Measurements from ENCODE around the gene MYNN.
"Not testable (repeated sequence)": the region's sequence is repeated elsewhere in the genome, so short reads cannot be mapped to it uniquely, and the experiment has no call there.

The MYNN gene

GRCh38 chr3:169772897-169773816 is at the start of gene MYNN:
Gene MYNN, plus strand, starts transcription at chr3:169773396. Its CDS starts 900 bp downstream, at chr3:169774296.
- DNase-seq, result peak; percentile 83 to 96 (median 90)

GRCh38 chr3:169731857-169732256 is 41.3 kb upstream of the MYNN start:
- DNase-seq, result not testable (repeated sequence)

- no peak for DNase-seq
Measured at GRCh38 chr3:169739067-169739466, 34.1 kb upstream of the MYNN start.

- DNase-seq, result peak in 1 of 6 experiments; percentile 3
Measured at GRCh38 chr3:169744366-169745054, 28.7 kb upstream of the MYNN start.

- no peak for DNase-seq
Measured at GRCh38 chr3:169746924-169747323, 26.3 kb upstream of the MYNN start.

GRCh38 chr3:169748670-169749069 is 24.5 kb upstream of the MYNN start:
- no peak for DNase-seq

GRCh38 chr3:169750665-169751064 is 22.5 kb upstream of the MYNN start:
- DNase-seq, result no peak

- no peak for DNase-seq
Measured at GRCh38 chr3:169751875-169752274, 21.3 kb upstream of the MYNN start.

GRCh38 chr3:169754711-169755110 is 18.5 kb upstream of the MYNN start:
- DNase-seq, result no peak

- no peak for DNase-seq
Measured at GRCh38 chr3:169755488-169755887, 17.7 kb upstream of the MYNN start.

- no peak for DNase-seq
Measured at GRCh38 chr3:169758359-169758994, 14.7 kb upstream of the MYNN start.

- DNase-seq, result peak in 3 of 6 experiments; percentile 23 to 35 (median 33)
Measured at GRCh38 chr3:169759256-169759655, 13.9 kb upstream of the MYNN start.

- no peak for DNase-seq
Measured at GRCh38 chr3:169760479-169760878, 12.7 kb upstream of the MYNN start.

GRCh38 chr3:169764312-169764881 is 8.8 kb upstream of the MYNN start:
- peak; percentile 40 to 93 (median 76) for DNase-seq

GRCh38 chr3:169764882-169765612 is 8.1 kb upstream of the MYNN start, which contains the start of gene TERC:
Gene TERC, minus strand, starts transcription at chr3:169765060.
- DNase-seq, result peak; percentile 86 to 95 (median 92)

GRCh38 chr3:169769287-169770181 is 3.7 kb upstream of the MYNN start, which contains the start of gene ACTRT3:
Gene ACTRT3, minus strand, starts transcription at chr3:169769561. Its CDS starts 41 bp downstream, at chr3:169769520.
- DNase-seq, result peak; percentile 21 to 46 (median 30)

GRCh38 chr3:169771497-169772304 is 1.5 kb upstream of the MYNN start:
- peak; percentile 48 to 91 (median 70) for DNase-seq

- peak in 2 of 6 experiments; percentile 46 to 83 for DNase-seq
Measured at GRCh38 chr3:169772305-169772896, 795 bp upstream of the MYNN start.

- DNase-seq, result no peak
Measured at GRCh38 chr3:169774186-169774585, 990 bp downstream of the MYNN start.

GRCh38 chr3:169777822-169778221 is 4.6 kb downstream of the MYNN start:
- DNase-seq, result no peak

All from stimulated activated naive CD4-positive, alpha-beta T cell (primary cell).